HS-5 (cell line): Measurements from ENCODE around the gene SLC26A2.
"Not testable (repeated sequence)": the region's sequence is repeated elsewhere in the genome, so short reads cannot be mapped to it uniquely, and the experiment has no call there.

Source experiments
- DNase-seq: peaks from one replicate; pipeline ENCODE4 v3.0.0-alpha.2; 2012; ENCODE audit warnings: low read depth

The SLC26A2 gene

DNA sequence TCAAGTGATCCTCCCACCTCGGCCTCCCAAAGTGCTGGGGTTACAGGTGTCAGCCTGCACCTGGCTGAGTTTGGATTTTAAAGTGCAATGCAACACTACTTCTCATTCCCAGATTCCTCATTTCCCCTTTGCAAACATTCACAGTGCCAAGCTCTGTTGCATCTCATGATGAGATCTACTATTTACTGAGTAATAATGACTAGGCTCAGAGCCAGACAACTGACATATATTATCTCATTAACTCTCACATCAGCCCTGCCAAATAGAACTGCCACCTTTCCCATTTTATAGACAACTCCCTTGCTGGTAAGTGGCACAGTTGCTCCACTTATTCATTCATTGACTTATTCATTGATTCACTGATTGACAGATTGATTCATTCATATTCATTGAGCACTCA is 22.9 kb upstream of the SLC26A2 start:
- no peak for DNase-seq

DNA sequence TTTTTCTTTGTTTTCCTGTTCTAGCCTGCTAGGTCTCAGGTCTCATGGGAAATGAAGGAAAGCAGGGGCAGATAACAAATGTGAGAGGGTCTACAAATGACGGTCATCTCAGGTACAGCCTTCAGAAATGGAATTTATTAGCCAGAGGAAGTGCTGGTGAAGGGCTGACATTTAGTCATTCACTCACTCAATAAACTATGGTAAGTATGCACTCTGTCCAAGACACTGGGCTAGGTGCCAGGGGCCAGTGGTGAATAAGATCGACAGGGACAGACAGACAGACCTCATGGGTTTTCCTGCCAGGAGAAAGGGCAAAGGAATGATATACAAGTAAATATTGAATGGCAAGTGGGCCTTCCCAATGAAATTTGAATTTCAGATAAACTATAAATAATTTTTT is 22.3 kb upstream of the SLC26A2 start:
- DNase-seq = peak; percentile 73

DNA sequence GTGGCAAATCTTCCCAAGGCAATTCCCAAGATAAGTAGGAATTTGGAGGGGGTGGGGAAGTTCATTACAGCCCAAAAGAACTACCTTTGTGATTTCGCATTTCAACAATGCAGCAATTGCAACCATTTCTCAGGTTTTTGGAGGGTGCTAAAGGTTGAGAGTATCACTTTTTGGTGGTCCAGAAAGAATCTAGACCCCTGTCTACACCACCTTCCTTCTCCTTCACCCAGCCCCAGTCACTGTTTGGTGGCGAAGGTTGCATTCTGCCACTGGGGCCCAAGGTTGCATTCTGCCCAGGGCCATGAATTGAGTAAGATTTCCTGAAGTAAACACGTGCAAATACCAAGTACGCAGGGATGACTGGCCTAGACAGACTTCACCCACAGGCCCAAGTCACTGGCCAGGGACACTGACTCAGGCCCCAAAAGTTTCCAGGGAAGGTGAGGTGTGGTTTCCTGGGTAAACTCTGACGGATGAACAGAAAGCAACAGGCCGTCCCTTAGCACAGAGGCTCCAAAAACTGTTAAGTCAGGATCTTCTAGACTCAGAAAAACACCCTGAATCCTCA is 21.7 kb upstream of the SLC26A2 start:
- peak; percentile 78 for DNase-seq

DNA sequence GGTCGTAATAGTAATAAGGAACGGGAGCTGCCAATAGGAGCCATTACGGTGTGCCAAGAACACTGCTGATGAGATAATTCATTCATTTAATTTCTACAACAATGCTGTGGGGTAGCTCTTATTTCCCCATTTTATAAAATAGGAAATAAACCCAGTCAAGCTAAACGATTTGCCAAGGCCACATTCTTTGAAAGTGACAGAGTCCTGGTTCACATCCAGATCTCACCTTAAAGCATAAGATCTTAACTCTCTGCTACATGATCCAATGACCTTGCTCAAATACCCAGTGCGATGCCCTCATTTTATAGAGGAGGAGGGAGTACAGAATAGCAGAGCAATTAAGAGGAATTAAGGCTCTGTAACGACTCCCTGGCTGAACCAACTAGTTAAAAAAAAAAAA is 21.0 kb upstream of the SLC26A2 start:
- no peak for DNase-seq

DNA sequence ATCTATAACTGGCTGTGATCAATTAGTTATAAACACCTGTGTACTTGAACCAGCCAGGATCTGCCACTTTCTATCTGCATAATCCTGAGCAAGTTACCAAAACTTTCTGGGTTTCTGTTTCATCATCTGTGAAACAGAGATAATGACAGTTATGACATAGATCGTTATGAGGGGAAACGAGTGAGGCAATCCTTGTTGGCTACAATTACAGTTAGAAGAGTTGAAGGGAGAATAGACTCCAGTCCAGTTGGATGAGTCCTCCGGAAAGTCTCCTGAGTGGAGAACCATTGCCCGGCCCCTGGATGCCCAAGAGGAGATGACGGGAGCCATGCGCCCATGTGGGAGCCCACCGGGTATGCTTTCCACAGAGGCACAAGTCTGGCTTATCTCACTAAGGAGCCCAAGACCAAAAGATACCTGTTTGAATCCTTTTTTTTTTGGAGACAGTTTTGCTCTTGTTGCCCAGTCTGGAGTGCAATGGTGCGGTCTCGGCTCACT is 20.4 kb upstream of the SLC26A2 start:
- DNase-seq = no peak

DNA sequence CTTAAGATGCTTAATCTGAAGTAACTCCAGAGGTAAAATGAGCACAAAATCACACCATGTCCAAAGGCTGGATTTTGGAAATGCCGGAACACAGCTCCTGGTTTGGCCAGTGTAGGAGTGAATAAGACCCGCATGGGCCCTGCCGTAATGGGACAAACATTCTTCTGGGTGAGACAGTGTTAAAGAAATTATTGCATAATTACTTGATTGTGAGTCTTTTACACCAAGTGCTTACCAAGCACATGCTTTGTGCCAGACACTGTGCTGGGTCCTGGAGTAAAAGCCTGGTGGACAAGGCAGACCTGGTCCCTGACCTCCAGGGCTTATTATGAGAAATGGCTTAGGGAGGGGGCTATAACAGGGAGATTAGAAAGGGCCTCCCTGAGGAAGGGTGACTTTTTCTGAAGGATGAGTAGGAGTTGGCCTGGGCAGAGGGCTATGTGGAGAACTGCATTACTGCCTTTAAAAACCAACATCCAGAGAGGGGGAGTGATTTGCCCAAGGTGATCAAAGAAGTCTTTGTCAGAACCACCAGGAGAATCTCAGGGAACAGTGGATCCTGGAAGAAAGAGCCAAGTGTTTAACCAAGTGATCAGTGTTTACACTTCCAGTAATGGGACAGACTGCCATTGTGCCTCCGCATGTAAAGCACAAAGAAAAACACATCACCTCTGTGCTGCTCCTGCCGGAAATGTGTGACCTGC is 19.5 kb upstream of the SLC26A2 start:
- no peak for DNase-seq

DNA sequence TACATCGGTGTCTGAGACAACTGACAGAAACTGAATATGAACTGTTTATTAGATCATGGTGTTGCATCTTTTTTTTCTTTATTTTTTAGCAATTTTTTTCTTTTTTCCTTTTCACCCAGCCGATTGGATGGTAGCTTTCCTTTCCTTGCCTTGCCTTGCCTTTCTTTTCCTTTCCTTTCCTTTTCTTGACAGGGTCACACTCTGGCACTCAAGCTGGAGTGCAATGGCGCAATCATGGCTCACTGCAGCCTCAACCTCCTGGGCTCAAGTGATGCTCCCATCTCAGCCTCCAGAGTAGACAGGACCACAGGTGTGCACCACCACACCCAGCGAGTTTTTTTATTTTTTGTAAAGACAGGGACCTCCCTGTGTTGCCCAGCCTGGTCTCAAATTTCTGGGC is 18.8 kb upstream of the SLC26A2 start:
- DNase-seq = no peak

DNA sequence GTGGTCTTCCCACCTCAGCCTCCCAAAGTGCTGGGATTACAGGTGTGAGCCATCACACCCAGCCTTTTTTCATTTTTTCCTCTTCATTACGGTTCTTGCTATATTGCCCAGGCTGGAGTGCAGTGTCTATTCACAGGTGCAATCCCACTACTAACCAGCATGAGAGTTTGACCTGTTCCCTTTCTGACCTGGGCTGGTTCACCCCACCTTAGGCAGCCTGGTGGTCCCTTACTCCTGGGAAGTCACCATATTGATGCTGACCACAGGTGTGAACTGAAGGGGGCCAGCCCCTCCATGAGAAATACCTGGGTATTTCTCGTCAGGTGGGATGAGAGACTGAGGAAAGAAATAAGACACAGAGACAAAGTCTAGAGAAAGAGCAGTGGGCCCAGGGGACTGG is 18.4 kb upstream of the SLC26A2 start:
- DNase-seq = no peak

DNA sequence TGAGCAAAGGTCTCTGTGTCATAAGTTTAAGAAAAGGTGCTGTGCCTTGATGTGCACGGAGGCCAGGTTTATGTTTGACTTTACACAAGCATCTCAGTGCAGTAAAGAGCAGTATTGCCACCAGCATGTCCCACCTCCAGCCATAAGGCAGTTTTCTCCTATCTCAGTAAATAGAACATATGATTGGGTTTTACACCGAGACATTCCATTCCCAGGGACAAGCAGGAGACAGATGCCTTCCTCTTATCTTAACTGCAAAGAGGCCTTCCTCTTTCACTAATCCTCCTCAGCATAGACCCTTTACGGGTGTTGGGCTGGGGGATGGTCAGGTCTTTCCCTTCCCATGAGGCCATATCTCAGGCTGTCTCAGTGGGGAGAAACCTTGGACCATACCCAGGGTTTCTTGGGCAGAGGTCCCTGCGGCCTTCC is 17.8 kb upstream of the SLC26A2 start:
- DNase-seq = not testable (repeated sequence)

DNA sequence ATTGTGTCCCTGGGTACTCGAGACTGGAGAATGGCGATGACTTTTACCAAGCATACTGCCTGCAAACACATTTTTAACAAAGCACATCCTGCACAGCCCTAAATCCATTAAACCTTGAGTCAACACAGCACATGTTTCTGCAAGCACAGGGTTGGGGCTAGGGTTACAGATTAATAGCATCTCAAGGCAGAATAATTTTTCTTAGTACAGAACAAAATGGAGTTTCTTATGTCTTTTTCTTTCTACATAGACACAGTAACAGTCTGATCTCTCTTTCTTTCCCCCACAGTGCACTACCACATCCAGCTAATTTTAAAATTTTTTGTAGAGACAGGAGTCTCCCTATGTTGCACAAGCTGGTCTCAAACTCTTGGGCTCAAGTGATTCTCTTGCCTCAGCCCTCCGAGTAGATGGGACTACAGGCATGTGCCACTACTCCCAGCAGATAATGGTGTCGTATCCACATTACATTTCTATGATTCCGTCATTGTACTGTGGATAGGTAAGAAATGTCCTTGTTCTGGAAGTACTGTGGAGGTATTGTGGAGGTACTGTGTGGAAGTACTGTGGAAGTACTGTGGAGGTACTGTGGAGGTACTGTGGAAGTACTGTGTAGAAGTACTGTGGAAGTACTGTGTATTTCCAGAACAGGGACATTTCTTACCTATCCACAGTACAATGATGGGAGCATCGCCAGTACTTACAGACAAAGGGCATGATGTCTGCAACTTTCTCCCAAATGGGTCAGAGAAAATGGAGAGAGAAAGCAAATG is 17.2 kb upstream of the SLC26A2 start:
- DNase-seq = not testable (repeated sequence)

DNA sequence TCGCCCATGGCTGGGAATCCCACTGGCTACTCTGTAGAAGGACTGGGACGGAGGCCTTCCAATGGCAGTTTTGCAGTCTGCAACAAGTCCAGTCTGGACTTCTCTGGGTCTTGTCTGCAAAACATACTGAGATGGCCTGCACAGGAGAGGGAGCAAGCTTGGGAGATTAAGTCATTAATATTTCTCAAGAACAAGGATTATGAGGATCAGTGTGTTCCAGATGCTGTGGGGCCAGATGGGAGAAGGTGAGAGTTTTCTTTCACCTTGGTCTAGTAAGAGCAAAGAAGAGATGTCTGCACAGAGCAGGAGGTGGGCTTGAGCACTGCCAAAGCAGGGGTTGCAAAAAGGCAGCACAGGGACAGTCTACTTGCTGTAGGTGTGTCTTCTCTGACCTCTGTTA is 15.9 kb upstream of the SLC26A2 start, which contains the start of gene PDE6A:
Gene PDE6A (minus strand): TSS at position 128 of the 400 bp plus-strand sequence. CDS start 120 bp downstream, at position 8.
- no peak for DNase-seq

DNA sequence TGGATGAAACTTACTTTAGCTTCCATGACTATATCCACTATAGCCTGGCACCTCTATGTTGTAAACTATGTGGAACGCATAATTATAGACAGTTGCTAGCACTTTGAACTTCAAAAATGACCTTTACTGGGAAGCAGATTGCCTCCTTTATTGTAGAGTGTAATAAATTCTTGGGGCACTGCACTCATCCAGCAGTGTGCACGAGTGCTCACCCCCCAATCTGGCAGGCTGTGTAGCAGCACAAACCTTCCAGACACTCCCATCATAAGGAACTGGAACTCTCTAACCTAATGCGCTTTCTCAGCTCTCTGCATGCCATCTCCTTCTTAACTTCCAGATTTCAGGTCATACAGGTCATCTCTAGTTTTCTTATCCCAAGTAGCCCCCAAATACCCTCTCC is 14.4 kb upstream of the SLC26A2 start:
- DNase-seq = no peak

DNA sequence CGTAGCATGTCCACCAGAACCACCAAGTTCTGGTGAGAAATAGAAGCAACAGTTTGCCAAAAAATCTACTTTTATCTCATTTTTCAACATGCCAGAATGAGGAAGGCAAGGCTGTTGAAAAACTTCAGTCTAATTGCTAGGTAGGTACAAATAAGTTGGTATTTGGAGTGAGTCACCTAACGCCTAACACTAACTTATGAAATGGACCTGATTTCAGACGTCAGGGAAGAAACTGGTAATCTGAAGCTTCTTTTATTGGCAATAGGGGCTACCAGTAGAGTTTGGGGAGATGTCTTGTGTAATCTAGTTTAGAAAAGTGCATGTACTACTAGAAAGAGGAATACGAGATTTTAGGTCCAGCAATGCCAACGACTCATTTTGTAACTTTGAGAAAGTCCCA is 11.6 kb upstream of the SLC26A2 start:
- DNase-seq = no peak

DNA sequence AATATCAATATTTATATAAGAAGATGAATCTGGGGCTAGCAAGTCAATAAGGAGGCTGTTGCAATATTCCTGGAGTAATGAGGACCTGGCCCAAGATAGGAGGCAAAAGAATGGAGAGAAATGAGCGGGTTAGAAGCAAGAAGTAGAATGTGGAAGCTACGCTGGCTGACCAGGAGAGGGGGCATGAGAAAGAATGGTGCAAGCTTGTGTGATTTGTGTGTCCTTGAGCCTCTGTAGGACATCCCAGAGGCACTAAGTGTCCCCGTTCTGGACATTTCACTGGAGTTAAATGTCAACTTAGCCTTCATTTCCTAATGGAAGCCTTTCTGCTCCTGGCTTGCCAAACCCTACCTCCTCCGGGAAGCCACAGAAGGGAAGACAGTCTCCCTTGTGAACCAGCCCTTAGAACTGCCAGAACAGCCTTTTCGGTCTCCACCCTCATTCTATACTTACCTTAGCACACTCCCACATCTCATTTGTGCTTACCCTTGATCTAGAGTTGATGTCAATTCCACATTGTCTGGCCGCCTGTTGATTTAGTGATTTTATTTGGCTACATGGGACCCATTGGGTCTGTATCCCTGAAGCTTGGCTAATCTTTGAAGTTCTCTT is 9.3 kb upstream of the SLC26A2 start:
- DNase-seq = no peak

DNA sequence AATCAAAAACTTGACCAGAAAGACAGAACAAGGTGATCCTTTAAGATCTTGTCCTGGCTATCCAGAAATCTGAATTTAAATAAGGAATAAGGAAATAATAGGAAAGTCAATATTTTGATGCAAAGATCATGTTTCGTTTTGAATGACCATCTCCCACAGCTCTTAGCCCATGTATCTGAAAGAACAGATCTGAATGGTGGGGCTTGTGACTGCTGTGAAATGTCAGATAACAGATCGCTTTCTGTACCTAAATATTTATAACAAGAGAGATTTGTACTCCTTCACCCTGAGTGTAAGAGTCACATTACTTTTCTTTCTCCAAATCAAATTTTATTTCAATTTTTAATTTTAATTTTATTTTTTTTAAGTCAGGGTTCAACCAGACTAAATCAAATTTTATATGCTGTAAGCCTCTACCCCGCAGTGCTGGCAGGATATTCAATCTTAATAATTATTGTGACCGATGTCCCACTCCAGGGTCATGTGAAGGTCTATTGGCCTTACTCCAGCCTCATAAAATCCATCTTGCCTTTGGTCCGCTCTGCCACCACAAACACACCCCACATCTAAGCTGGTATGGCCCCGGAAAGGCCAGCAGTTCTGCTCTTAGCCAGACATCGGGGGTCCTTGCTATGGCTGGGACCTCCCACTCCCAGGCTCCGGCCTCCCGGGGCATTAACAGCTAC is 7.0 kb upstream of the SLC26A2 start:
- DNase-seq = no peak

DNA sequence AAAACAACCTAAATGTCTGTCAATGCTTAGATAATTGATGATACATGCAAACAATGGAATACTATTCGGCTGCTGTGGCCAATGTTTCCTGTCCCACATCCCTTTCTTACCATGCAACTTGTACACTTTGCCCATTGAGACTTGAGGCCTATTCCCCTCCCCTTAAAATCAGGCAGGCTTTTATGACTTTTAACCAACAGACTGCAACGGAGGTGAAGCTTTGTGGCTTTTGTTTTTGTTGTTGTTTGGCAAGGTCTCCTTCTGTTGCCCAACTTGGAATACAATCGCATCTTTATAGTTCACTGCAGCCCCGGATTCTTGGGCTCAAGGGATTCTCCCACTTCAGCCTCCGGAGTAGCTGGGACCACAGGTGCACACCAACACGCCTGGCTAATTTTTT is 5.8 kb upstream of the SLC26A2 start:
- DNase-seq = no peak

DNA sequence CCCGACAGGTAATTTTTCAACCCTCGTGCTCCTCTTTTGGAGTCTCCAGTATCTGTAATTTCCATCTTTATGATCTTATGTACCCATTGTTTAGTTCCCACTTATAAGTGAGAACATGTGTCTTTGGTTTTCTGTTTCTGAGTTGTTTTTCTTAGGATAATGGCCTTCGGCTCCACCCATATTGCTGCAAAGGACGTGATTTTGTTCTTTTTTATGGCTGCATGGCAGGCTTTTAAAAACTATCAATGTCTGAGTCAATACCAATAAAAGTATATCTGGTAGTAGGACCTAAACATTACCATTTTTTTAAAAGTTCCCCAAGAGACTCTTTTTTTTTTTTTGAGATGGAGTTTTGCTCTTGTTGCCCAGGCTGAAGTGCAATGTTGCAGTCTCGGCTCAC is 3.9 kb upstream of the SLC26A2 start:
- no peak for DNase-seq

DNA sequence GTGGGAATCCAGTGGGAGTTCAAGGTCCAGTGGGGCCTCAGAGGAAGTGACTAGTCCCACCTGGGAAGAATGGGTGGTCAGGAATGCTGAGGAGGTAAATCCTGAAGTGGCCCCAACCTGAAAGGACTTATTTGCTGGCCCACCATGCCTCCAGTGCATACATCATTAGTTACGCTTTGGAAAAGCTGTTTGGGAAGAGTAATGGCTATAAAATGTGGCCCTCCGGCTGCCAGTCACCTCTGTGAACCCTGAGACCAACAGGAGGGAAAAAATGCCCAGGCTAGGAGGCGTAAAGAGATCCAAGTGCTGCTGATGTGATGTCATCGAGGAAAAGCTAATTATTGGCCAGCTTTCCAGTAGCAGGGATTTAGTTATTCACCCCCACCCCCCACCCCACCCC is 2.7 kb upstream of the SLC26A2 start:
- no peak for DNase-seq

DNA sequence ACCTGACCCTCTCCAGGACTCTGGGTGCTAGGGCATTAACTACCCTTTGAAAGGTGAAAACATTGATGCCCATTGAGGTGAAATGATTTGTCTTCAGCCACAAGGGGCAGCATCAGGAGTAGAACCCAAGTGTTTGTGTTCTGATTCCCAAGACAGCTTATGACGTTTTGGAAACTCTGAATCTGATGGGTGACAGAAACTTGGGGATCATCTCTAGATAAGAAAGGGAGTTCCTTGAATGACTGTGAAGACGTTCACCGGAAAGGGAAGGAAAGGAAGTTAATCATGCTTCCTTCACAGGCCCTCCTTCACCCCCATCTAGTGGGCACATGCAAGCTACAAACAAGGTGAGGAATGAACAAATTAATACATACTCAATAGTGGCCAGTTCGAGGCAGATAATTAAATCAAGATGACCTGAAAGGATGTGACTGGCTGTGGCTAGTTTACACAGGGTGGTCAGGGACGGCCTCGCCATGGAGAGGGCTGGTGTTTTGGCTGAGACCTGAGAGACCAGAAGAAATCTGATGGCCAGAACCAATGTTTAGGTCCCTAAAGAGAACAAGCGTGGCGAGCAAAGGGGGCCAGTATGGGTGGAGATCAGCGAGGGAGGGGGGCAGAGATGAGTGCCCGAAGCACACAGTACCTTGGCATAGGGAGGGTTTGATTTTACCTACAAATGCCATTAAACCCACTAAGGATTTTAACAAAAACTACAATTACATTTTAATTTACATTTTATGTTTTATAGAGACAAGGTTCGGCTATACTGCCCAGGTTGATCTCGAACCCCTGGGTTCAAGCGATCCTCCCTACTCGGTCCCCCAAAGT is 937 bp upstream of the SLC26A2 start:
- peak; percentile 68 for DNase-seq

DNA sequence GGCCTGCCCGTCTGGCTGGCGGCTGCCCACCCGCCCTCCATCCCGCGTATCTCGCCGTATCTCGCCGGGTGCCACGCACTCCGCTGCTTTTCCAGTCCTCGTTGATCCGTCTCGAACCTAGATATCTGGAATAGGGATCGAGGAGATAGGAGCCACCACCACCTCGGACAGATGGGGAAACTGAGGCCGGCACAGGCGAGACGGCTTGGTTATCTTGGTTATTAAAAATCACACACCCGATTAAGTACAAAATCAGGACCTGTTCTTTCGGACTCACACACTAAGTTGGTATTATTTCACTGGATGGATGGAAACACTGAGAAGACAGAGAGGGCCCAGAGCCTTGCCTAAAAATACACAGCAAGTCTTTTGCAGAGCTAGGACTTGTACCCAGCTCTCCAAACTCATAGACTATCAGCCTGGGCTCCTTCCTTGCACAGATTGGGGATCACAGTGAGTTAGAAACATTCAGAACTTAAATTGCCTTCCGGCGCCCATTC is 678 bp downstream of the SLC26A2 start:
- no peak for DNase-seq

DNA sequence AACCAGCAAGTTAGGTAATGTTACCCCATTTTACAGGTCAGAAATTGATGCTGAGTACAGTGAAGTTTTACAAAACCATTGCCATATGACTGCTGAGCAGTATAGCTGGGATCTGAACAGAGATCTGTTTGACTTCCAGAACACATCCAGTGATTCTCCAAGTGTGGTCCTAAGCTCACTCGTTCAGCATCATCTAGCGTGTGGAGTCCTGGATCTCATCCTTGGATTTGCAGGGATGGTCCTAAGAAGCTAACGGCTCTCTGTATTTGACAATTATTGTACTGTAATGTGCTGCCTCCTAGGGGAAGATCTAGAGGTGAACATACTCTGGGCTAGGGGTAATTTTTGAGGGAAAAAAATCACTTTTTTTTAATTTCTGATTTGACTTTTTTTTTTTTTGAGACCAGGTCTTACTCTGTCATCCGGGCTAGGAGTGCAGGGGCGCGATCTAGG is 1.4 kb downstream of the SLC26A2 start:
- DNase-seq = no peak
